GM21529 (cell line): ENCODE measurements around the gene COPZ2.
"Not testable (repeated sequence)": the region's sequence is repeated elsewhere in the genome, so short reads cannot be mapped to it uniquely, and the experiment has no call there.

Experiments used
- ATAC-seq: cut with Tn5 transposase; IDR thresholded peaks from one replicate; pipeline ENCODE4 v1.9.1; 2021; ENCODE audit not compliant: unreplicated experiment

COPZ2 gene

GRCh38 chr17:48056246-48056745 is 18.7 kb upstream of the COPZ2 start:
- no peak for ATAC-seq

GRCh38 chr17:48055531-48056245 is 18.1 kb upstream of the COPZ2 start:
- peak; percentile 65 for ATAC-seq

- no peak for ATAC-seq
Observed at GRCh38 chr17:48054238-48055185, 16.9 kb upstream of the COPZ2 start.

GRCh38 chr17:48053758-48054237 is 16.2 kb upstream of the COPZ2 start:
- no peak for ATAC-seq

- ATAC-seq: no peak
Observed at GRCh38 chr17:48052956-48053757, 15.6 kb upstream of the COPZ2 start.

- no peak for ATAC-seq
Observed at GRCh38 chr17:48051706-48052486, 14.3 kb upstream of the COPZ2 start.

- ATAC-seq: no peak
Observed at GRCh38 chr17:48051283-48051682, 13.7 kb upstream of the COPZ2 start.

GRCh38 chr17:48048384-48049126 is 11.0 kb upstream of the COPZ2 start:
- ATAC-seq: peak; percentile 36

- ATAC-seq: peak; percentile 91
Observed at GRCh38 chr17:48047741-48048383, 10.3 kb upstream of the COPZ2 start, which contains the start of gene NFE2L1. TSS of gene NFE2L1 (plus strand) at chr17:48048359. CDS start at chr17:48051119, 2,760 bp downstream.

- ATAC-seq: no peak
Observed at GRCh38 chr17:48047113-48047740, 9.6 kb upstream of the COPZ2 start.

GRCh38 chr17:48046296-48046695 is 8.7 kb upstream of the COPZ2 start:
- ATAC-seq: no peak

GRCh38 chr17:48045316-48046001 is 7.9 kb upstream of the COPZ2 start:
- ATAC-seq: no peak

GRCh38 chr17:48044851-48045250 is 7.3 kb upstream of the COPZ2 start:
- no peak for ATAC-seq

GRCh38 chr17:48043176-48043575 is 5.6 kb upstream of the COPZ2 start:
- ATAC-seq: no peak

- no peak for ATAC-seq
Observed at GRCh38 chr17:48038687-48039086, 1.1 kb upstream of the COPZ2 start.

- no peak for ATAC-seq
Observed at GRCh38 chr17:48037838-48038323, 284 bp upstream of the COPZ2 start.

- ATAC-seq: no peak
Observed at GRCh38 chr17:48036693-48037035, 933 bp downstream of the COPZ2 start.

GRCh38 chr17:48034734-48035133 is 2.9 kb downstream of the COPZ2 start:
- ATAC-seq: not testable (repeated sequence)
